ENCODE measurements around the gene UBE4B. TPM values are rescaled to one million over a fixed set of nuclear protein-coding genes. Genes with fewer than 3 reads are reported as not detected.

UBE4B gene
- total and polyA plus RNA-seq, 9 of the 15 experiments (the other 6 are each of a cell fraction or from before 2014, with no cell fraction given), result 11.7 to 73.7 (median 40.1) TPM

- TF ChIP-seq NR2C2 (CRISPR knock-in tag; IDR thresholded peaks at IDR 0.05) (no peak), NR2C2 (tag; IDR thresholded peaks at IDR 0.05) (0 out of 2 replicates have a peak, but pooled peaks have one; percentile 24), HBP1 (CRISPR knock-in tag; IDR thresholded peaks at IDR 0.05) (peak; percentile 69; the same call in 1 of the 2 replicates), FOXJ2 (tag; IDR thresholded peaks at IDR 0.05) (peak; percentile 93), ZNF431 (CRISPR knock-in tag; IDR thresholded peaks at IDR 0.05) (no peak)
These were observed 13.0 kb downstream of the UBE4B start (continued) for GRCh38 chr1:10045480-10046355.

GRCh38 chr1:10046356-10047085 lies 13.8 kb downstream of the UBE4B start:
- no peak for FAIRE-seq
- Histone ChIP-seq H3K4me2 (ENCODE audit: insufficient read depth, low read length) (peak overlapping the region; percentile 58; the same call in 1 of the 2 replicates), H4K20me1 (replicated peaks; ENCODE audit: control insufficient read depth, insufficient read depth, low read length) (peaks cover 26% of the 10 kb centered on the region), H3K27me3 (ENCODE audit: control insufficient read depth in 2 of 2, insufficient read depth in 2 of 2, low read length in 2 of 2) (no peaks in the 10 kb centered on the region), H3K4me3 (no peak overlapping the region), H3K9me3 (replicated peaks; ENCODE audit: control insufficient read depth, insufficient read depth, low read depth, low read length) (no peaks in the 10 kb centered on the region), H3K4me1 (replicated peaks in 1 of 2; ENCODE audit: control insufficient read depth in 2 of 2, insufficient read depth in 2 of 2, low read length in 2 of 2) (peaks cover 10 to 26% of the 10 kb centered on the region in 2 experiments; a peak in 4 of 5 replicates), H3K9me1 (ENCODE audit: control insufficient read depth, insufficient read depth, low read length) (peaks cover 7% of the 10 kb centered on the region), H3K79me2 (ENCODE audit: control insufficient read depth, insufficient read depth, low read length) (peaks cover 90% of the 10 kb centered on the region), H3K27ac (ENCODE audit: extremely low read depth, low read depth, low read length) (peak overlapping the region; percentile 33; the same call in 2 of the 3 replicates), H3K36me3 (ENCODE audit: control insufficient read depth, insufficient read depth, low read length) (peaks cover 71% of the 10 kb centered on the region), H2AFZ (ENCODE audit: low read depth, low read length) (no peak overlapping the region), H3K9ac (ENCODE audit: insufficient read depth in 1 of 2, low read depth in 2 of 2, low read length in 2 of 2) (peak overlapping the region in 1 of 2 experiments; percentile 79; a peak in 1 of 4 replicates)
- CTCF ChIA-PET (ENCODE audit: low intra/inter-chr PET ratio), result no interaction called here
- no TSS peak for BruUV-seq (replicated peaks)
- no peak for DNase-seq (ENCODE audit: extremely low read depth in 1 of 4, low spot score in 3 of 4)
- TF ChIP-seq NCOA1 (IDR thresholded peaks at IDR 0.05; ENCODE audit: low read depth), result no peak
- TF ChIP-seq SMAD2 (IDR thresholded peaks at IDR 0.05; ENCODE audit: low read depth, low read length), result no peak
- TF ChIP-seq PATZ1 (CRISPR knock-in tag; IDR thresholded peaks at IDR 0.05; ENCODE audit: borderline replicate concordance), result no peak
- TF ChIP-seq NBN (IDR thresholded peaks at IDR 0.05; ENCODE audit: low read depth), result no peak
- TF ChIP-seq MNT (conservative IDR thresholded peaks at IDR 0.05), result peak in 1 of 2 experiments; percentile 6; a peak in 1 of 4 replicates
- no peak for TF ChIP-seq ZBTB7A (IDR thresholded peaks at IDR 0.05; ENCODE audit: borderline replicate concordance, control insufficient read depth, low read depth, low read length)
- no peak for TF ChIP-seq HDGF (IDR thresholded peaks at IDR 0.05)
- no peak for TF ChIP-seq CCAR2 (IDR thresholded peaks at IDR 0.05; ENCODE audit: low read depth, low read length)
- TF ChIP-seq FOXJ3 (CRISPR knock-in tag; IDR thresholded peaks at IDR 0.05), result no peak
- intact Hi-C loops (cut with micrococcal nuclease) (no loop called here), in situ Hi-C loops (cut with MboI) (no loop called here)
- POLR2A ChIA-PET, result interaction anchor here (0.6 to 3.7 kb wide), 8 partner anchors 9 to 356 kb away, joined by 3 to 33 read pairs (median 4); partner anchors contain the start of gene UBE4B
- WGBS (ENCODE audit: insufficient coverage, low coverage, missing lambda C conversion rate), result 91% methylated on average over 8 of the region's 8 CpGs
- peak; percentile 25 for ATAC-seq

Measured in K562 (cell line).